K562 (cell line): ENCODE measurements around the gene NUDT21. TPM values are rescaled to one million over a fixed set of nuclear protein-coding genes. Genes with fewer than 3 reads are reported as not detected.

Experiments
- ADNP ChIP-seq: fragments of 200-800 bp; sonication (Bioruptor generic); IDR thresholded peaks from 2 replicates; pipeline ENCODE4 v1.6.1; 2016; ENCODE audit warnings: missing genetic modification characterization, missing compliant biosample characterization
- DIDO1 ChIP-seq: fragments of 450-650 bp; IDR thresholded peaks from 2 replicates; pipeline ENCODE4 v1.6.1; 2016; ENCODE audit warnings: low read depth, missing biosample characterization, missing genetic modification characterization
- EP400 ChIP-seq: fragments of 450-650 bp; IDR thresholded peaks from 2 replicates; pipeline ENCODE4 v1.6.1; 2017; ENCODE audit warnings: antibody characterized with exemption, mild to moderate bottlenecking, moderate library complexity
- HNRNPUL1 ChIP-seq: fragments of 200-400 bp; formaldehyde crosslinking; IDR thresholded peaks from 2 replicates; pipeline ENCODE4 v1.6.1; 2017; ENCODE audit warnings: low read length
- HSF4 ChIP-seq: fragments of 250-450 bp; sonication (Bioruptor Pico); IDR thresholded peaks from 2 replicates; pipeline ENCODE4 v2.1.2; 2022; ENCODE audit warnings: mild to moderate bottlenecking, moderate library complexity, borderline replicate concordance
- KAT2B ChIP-seq: IDR thresholded peaks from one replicate; pipeline ENCODE4 v1.6.1; 2012; ENCODE audit warnings: low read depth, mild to moderate bottlenecking, control low read depth, inconsistent platforms, low read length, moderate library complexity
- MAFK ChIP-seq: IDR thresholded peaks from 2 replicates; pipeline ENCODE4 v1.6.1; 2011; ENCODE audit warnings: low read length, improper control_type of control experiment
- MTF1 ChIP-seq: fragments of 250-450 bp; sonication (Bioruptor Pico); IDR thresholded peaks from 2 replicates; pipeline ENCODE4 v1.9.0; 2021; ENCODE audit warnings: moderate library complexity, mild to moderate bottlenecking, inconsistent platforms, borderline replicate concordance
- NR3C1 ChIP-seq: sonication (generic); formaldehyde crosslinking; IDR thresholded peaks from 2 replicates; pipeline ENCODE4 v1.8.1; 2022; ENCODE audit warnings: missing genetic modification reagents
- RFX5 ChIP-seq: IDR thresholded peaks from 2 replicates; pipeline ENCODE4 v1.6.1; 2011; ENCODE audit warnings: low read depth, mild to moderate bottlenecking, improper control_type of control experiment, low read length
- RUNX1 ChIP-seq: sonication (generic); IDR thresholded peaks from 2 replicates; pipeline ENCODE4 v1.6.1; 2016; ENCODE audit warnings: antibody characterized with exemption, low read depth
- SNRNP70 ChIP-seq: fragments of 200-400 bp; formaldehyde crosslinking; optimal IDR thresholded peaks from 2 replicates; pipeline ENCODE3; 2017; ENCODE audit warnings: low read depth, low read length
- SREBF1 ChIP-seq: fragments of 150-350 bp; IDR thresholded peaks from 2 replicates; pipeline ENCODE4 v1.6.1; 2014; ENCODE audit warnings: antibody characterized with exemption, low read depth, low read length, borderline replicate concordance
- TRIM24 ChIP-seq, 2 experiments: fragments of 450-650 bp; IDR thresholded peaks; 2 replicates each; pipeline ENCODE4 v1.6.1; 2016
- ZFX ChIP-seq: sonication (generic); formaldehyde crosslinking; IDR thresholded peaks from 2 replicates; pipeline ENCODE4 v1.8.0; 2022; ENCODE audit warnings: mild to moderate bottlenecking, missing genetic modification reagents, moderate library complexity
- ZKSCAN8 ChIP-seq: fragments of 200-800 bp; sonication (Bioruptor generic); IDR thresholded peaks from 2 replicates; pipeline ENCODE4 v1.6.1; 2016; ENCODE audit warnings: missing genetic modification characterization, missing compliant biosample characterization
- ZNF224 ChIP-seq: sonication (generic); formaldehyde crosslinking; IDR thresholded peaks from 2 replicates; pipeline ENCODE4 v1.8.0; 2022; ENCODE audit warnings: mild to moderate bottlenecking, missing genetic modification reagents
- ZNF324 ChIP-seq: fragments of 250-450 bp; sonication (Bioruptor Pico); IDR thresholded peaks from 2 replicates; pipeline ENCODE4 v1.4.0; 2020; ENCODE audit warnings: mild to moderate bottlenecking
- polyA plus RNA-seq, 8 experiments: library from polyadenylated mRNA; depleted of rRNA in 4 of 8; stranded (reverse) in 5 of 8; unstranded in 3 of 8; fragments of >200 nt; fragmentation: Nextera tagmentation in 2 of 8; fragmentation: Illumina TruSeq in 1 of 8; extraction: Ambion mirVana in 2 of 8; extraction: Trizol in 1 of 8; gene quantifications; 2 replicates each; pipeline versions ENCODE4 v1.2.1 to v1.2.3, GENCODE V29; 2011 to 2014; ENCODE audit warnings: inconsistent platforms in 1 of 8, missing spikeins in 1 of 8
- total RNA-seq, 7 experiments: library from RNA; depleted of rRNA in 6 of 7; stranded (reverse); fragments of >200 nt in 6 of 7; fragmentation: Illumina TruSeq in 2 of 7; extraction: Trizol in 2 of 7; gene quantifications; 2 replicates each; pipeline versions ENCODE4 v1.2.1 to v1.2.3, GENCODE V29; 2011 to 2021; ENCODE audit warnings: low replicate concordance in 1 of 7
- TF ChIP-seq, protein P1 (sequence below), 2 experiments: fragments of 450-650 bp in 1 of 2; IDR thresholded peaks; 2 replicates each; pipeline ENCODE4 v1.6.1; 2011 to 2017; ENCODE audit warnings: low read depth in 2 of 2, antibody characterized with exemption in 1 of 2, borderline replicate concordance in 1 of 2, low read length in 1 of 2, mild to moderate bottlenecking in 1 of 2, mixed read lengths in 1 of 2; ENCODE audit not compliant: control insufficient read depth in 1 of 2

Gene NUDT21
- total and polyA plus RNA-seq, 9 of the 15 experiments (the other 6 are each of a cell fraction or from before 2014, with no cell fraction given) = 62.4 to 218 (median 121) TPM

DNA sequence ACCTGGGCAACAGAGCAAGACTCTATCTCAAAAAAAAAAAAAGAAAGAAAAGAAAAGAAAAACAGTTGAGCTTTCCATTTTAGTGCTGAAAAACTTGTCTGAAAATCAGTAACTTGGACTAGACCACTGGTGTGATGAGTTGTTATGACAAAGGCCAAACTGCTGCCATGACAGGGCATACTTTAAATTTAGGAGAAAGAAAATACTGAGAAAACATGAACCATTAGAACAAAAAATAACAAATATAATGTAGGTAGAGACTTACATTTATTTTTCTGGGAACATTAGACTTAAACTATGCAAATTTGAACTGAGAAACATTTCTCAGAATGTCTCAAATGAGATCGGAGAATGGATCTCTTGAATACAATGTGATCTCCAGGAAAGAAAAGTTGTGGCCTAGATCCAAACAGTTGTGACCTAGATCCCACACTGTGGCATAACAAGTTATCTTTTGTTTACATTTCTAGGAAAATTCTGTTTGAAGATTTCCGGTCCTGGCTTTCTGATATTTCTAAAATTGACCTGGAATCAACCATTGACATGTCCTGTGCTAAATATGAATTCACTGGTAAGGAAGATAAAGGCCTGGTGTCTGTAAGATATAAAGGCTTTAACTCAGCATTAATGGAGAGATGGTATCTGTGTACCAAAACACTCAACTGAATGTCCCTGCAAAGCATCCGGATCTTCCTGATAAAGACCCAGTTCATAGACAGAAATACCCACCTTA lies 11.1 kb upstream of the NUDT21 start (continued):
- TF ChIP-seq, protein P1, sequence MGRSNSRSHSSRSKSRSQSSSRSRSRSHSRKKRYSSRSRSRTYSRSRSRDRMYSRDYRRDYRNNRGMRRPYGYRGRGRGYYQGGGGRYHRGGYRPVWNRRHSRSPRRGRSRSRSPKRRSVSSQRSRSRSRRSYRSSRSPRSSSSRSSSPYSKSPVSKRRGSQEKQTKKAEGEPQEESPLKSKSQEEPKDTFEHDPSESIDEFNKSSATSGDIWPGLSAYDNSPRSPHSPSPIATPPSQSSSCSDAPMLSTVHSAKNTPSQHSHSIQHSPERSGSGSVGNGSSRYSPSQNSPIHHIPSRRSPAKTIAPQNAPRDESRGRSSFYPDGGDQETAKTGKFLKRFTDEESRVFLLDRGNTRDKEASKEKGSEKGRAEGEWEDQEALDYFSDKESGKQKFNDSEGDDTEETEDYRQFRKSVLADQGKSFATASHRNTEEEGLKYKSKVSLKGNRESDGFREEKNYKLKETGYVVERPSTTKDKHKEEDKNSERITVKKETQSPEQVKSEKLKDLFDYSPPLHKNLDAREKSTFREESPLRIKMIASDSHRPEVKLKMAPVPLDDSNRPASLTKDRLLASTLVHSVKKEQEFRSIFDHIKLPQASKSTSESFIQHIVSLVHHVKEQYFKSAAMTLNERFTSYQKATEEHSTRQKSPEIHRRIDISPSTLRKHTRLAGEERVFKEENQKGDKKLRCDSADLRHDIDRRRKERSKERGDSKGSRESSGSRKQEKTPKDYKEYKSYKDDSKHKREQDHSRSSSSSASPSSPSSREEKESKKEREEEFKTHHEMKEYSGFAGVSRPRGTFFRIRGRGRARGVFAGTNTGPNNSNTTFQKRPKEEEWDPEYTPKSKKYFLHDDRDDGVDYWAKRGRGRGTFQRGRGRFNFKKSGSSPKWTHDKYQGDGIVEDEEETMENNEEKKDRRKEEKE (IDR thresholded peaks at IDR 0.05; ENCODE audit: borderline replicate concordance in 1 of 2, control insufficient read depth in 1 of 2, low read depth in 2 of 2, low read length in 1 of 2) = no peak
- TF ChIP-seq EP400 (peak; percentile 56; the same call in 1 of the 2 replicates), RUNX1 (no peak), DIDO1 (tag) (no peak), ADNP (no peak), TRIM24 (IDR thresholded peaks at IDR 0.05) (peak; percentile 46 to 75; a peak in 3 of 4 replicates), ZNF224 (CRISPR knock-in tag) (no peak), SNRNP70 (no peak), HSF4 (no peak), NR3C1 (CRISPR knock-in tag) (no peak), ZNF324 (CRISPR knock-in tag) (no peak), MAFK (no peak), KAT2B (no peak), MTF1 (CRISPR knock-in tag) (no peak), SREBF1 (no peak), ZFX (CRISPR knock-in tag) (no peak), ZKSCAN8 (CRISPR knock-in tag) (no peak), RFX5 (no peak), HNRNPUL1 (no peak)
